HepG2 (cell line): Measurements from ENCODE around the gene BPI. TPM values are rescaled to one million over a fixed set of nuclear protein-coding genes. Genes with fewer than 3 reads are reported as not detected.

Experiments
- ATAC-seq: fragments of 200-7000 bp; cut with Tn5 transposase; 3 replicates; pipeline ENCODE4 v1.9.1; 2020; ENCODE audit warnings: mild to moderate bottlenecking, moderate library complexity
- BruUV-seq: library from RNA; stranded (reverse); fragments of 400-500 nt; replicated peaks from 2 replicates; lab custom pipeline; 2021; lab: Mats Ljungman, UMichigan
- CTCF ChIA-PET: fragments of 300-600 bp; formaldehyde crosslinking; extraction: SDS; loops from one replicate; lab custom pipeline; 2021; ENCODE audit warnings: low total read pairs, inconsistent platforms, low intra/inter-chr PET ratio; lab: Yijun Ruan, JAX
- POLR2A ChIA-PET: fragments of 350-600 bp; sonication (Branson Sonifier 250); formaldehyde crosslinking; loops from one replicate; lab custom pipeline; 2020; ENCODE audit warnings: antibody characterized with exemption, inconsistent platforms; lab: Yijun Ruan, JAX
- DNase-seq: peaks from one replicate; pipeline ENCODE4 v3.0.0-alpha.2; 2015; ENCODE audit warnings: low spot score
- FAIRE-seq: peaks from 3 replicates; lab custom pipeline; 2011; peaks lifted over from hg19 to GRCh38; lab: Jason Lieb, UNC
- H2AFZ ChIP-seq: one replicate; pipeline ENCODE4 v1.6.1; 2011; ENCODE audit warnings: low read length, inconsistent platforms
- H3K27ac ChIP-seq: fragments of 300-600 bp; 3 replicates; pipeline ENCODE4 v1.8.0; 2011; ENCODE audit warnings: mixed run types, mild to moderate bottlenecking, mixed read lengths, low read length, inconsistent platforms; ENCODE audit not compliant: insufficient read depth; ENCODE audit errors: extremely low read length
- H3K27me3 ChIP-seq, 2 experiments: fragments of 200-600 bp in 1 of 2; 2 replicates in 1 of 2; 3 replicates in 1 of 2; pipeline versions ENCODE4 v1.6.0 to v1.8.0; 2011; ENCODE audit warnings: low read length in 2 of 2, mild to moderate bottlenecking in 2 of 2, moderate library complexity in 2 of 2, inconsistent platforms in 1 of 2; ENCODE audit not compliant: insufficient read depth in 2 of 2, control insufficient read depth in 1 of 2
- H3K36me3 ChIP-seq, 2 experiments: fragments of 200-600 bp in 1 of 2; replicated peaks in 1 of 2; 2 replicates in 1 of 2; 3 replicates in 1 of 2; pipeline versions ENCODE4 v1.5.1 to v1.8.0; 2011; ENCODE audit warnings: low read length in 2 of 2, inconsistent platforms in 1 of 2; ENCODE audit not compliant: insufficient read depth in 2 of 2, control insufficient read depth in 1 of 2
- H3K4me1 ChIP-seq: 2 replicates; pipeline ENCODE4 v1.5.1; 2012; ENCODE audit warnings: low read length, inconsistent platforms; ENCODE audit not compliant: insufficient read depth
- H3K4me2 ChIP-seq: 2 replicates; pipeline ENCODE4 v1.6.0; 2011; ENCODE audit warnings: low read depth, low read length, inconsistent platforms
- H3K4me3 ChIP-seq, 3 experiments: fragments of 200-600 bp in 1 of 3; sonication (generic), shearing (Covaris generic) in 1 of 3; replicated peaks in 1 of 3; 2 replicates each; pipeline ENCODE4 v1.5.1; 2011 to 2016; ENCODE audit warnings: low read length in 3 of 3, inconsistent platforms in 2 of 3, low read depth in 2 of 3, mild to moderate bottlenecking in 2 of 3, control low read depth in 1 of 3, mixed read lengths in 1 of 3; ENCODE audit not compliant: insufficient read depth in 1 of 3
- H3K79me2 ChIP-seq: one replicate; pipeline ENCODE4 v1.6.1; 2011; ENCODE audit warnings: low read length, inconsistent platforms; ENCODE audit not compliant: insufficient read depth
- H3K9ac ChIP-seq: 2 replicates; pipeline ENCODE4 v1.6.0; 2011; ENCODE audit warnings: mild to moderate bottlenecking, low read depth, low read length, inconsistent platforms; ENCODE audit not compliant: insufficient read depth
- H3K9me3 ChIP-seq: 2 replicates; pipeline ENCODE4 v1.5.1; 2012; ENCODE audit warnings: mild to moderate bottlenecking, low read length
- H4K20me1 ChIP-seq: 2 replicates; pipeline ENCODE4 v1.6.0; 2011; ENCODE audit warnings: inconsistent platforms, mild to moderate bottlenecking, low read length, moderate library complexity; ENCODE audit not compliant: insufficient read depth
- ETV6 ChIP-seq: sonication (generic); formaldehyde crosslinking; conservative IDR thresholded peaks from 2 replicates; pipeline ENCODE4 v1.4.0; 2020; ENCODE audit warnings: missing genetic modification reagents
- PHF8 ChIP-seq: sonication (generic); formaldehyde crosslinking; IDR thresholded peaks from 2 replicates; pipeline ENCODE4 v1.5.0; 2020; ENCODE audit warnings: missing genetic modification reagents
- RBM22 ChIP-seq: fragments of 200-400 bp; formaldehyde crosslinking; optimal IDR thresholded peaks from 2 replicates; pipeline ENCODE3; 2017; ENCODE audit warnings: mild to moderate bottlenecking, low read length, moderate library complexity
- ZBTB25 ChIP-seq: IDR thresholded peaks from 2 replicates; pipeline ENCODE4 v1.6.1; 2018; ENCODE audit warnings: missing genetic modification reagents
- ZNF318 ChIP-seq: sonication (generic); formaldehyde crosslinking; IDR thresholded peaks from 2 replicates; pipeline ENCODE4 v1.4.0; 2020; ENCODE audit warnings: mild to moderate bottlenecking, missing genetic modification reagents
- ZNF737 ChIP-seq: sonication (generic); formaldehyde crosslinking; IDR thresholded peaks from 2 replicates; pipeline ENCODE4 v1.5.0; 2020; ENCODE audit warnings: missing genetic modification reagents, mild to moderate bottlenecking, borderline replicate concordance
- WGBS: methylation state at CpG from one replicate; pipeline ENCODE4 v1.1.6; 2017; ENCODE audit warnings: low lambda C conversion rate; 5-methylcytosine and 5-hydroxymethylcytosine counted together
- in situ Hi-C: cut with HindIII; loops from 2 replicates; pipeline ENCODE4 v1.10.0; 2017; ENCODE audit warnings: low pct_unique_long_range_greater_than_20kb; ENCODE audit not compliant: extremely low pct_ligation_motif_present
- intact Hi-C: fragments of 100-400 bp; cut with micrococcal nuclease; formaldehyde crosslinking; loops from one replicate; pipeline ENCODE4 v1.10.0; 2022; ENCODE audit not compliant: unreplicated experiment
- polyA plus RNA-seq, 8 experiments: library from polyadenylated mRNA; depleted of rRNA in 3 of 8; stranded (reverse) in 7 of 8; unstranded in 1 of 8; fragments of >200 nt; fragmentation: Illumina TruSeq in 4 of 8; extraction: Trizol in 4 of 8; gene quantifications; 2 replicates each; pipeline versions ENCODE4 v1.2.1 to v1.2.3, GENCODE V29; 2011 to 2016; ENCODE audit warnings: low read depth in 4 of 8, missing spikeins in 1 of 8, mixed read lengths in 1 of 8; ENCODE audit not compliant: insufficient read depth in 1 of 8
- total RNA-seq, 5 experiments: library from RNA; depleted of rRNA; stranded (reverse); fragments of >200 nt; fragmentation: Illumina TruSeq; extraction: Trizol; gene quantifications; 2 replicates each; pipeline ENCODE4 v1.2.3, GENCODE V29; 2016; ENCODE audit warnings: low read depth in 1 of 5

BPI gene
- total and polyA plus RNA-seq, 2 of the 13 experiments (the other 11 are each of a cell fraction or from before 2014, with no cell fraction given): not detected

DNA sequence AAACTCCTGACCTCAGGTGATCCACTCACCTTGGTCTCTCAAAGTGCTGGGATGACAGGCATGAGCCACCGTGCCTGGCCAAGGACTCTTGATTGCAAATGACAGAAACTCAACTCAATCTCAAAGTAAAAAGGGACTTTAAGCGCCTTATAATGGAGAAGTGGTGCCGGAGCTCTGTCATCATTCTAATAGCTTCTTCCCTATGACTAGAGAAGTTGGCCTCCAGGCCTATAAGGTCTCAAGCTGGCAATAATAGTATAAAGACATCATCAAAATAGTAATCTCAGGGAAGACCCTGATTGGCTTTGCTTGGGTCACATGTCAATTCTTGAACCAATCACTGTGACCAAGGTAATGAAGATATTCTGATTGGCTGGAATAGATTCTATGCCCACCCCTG is 34.9 kb upstream of the BPI start:
- Histone ChIP-seq H3K9ac (no peak overlapping the region), H2AFZ (no peak overlapping the region), H4K20me1 (no peaks in the 10 kb centered on the region), H3K36me3 (no peaks in the 10 kb centered on the region), H3K27ac (no peak overlapping the region), H3K4me3 (no peak overlapping the region), H3K4me1 (no peaks in the 10 kb centered on the region)
- no peak for FAIRE-seq
- in situ Hi-C loops (no loop called here), intact Hi-C loops (no loop called here)
- BruUV-seq: no TSS peak
- 67% methylated on average over 3 of the region's 3 CpGs for WGBS
- CTCF ChIA-PET: no interaction called here
- no peak for DNase-seq
- ATAC-seq: no peak
- no peak for TF ChIP-seq ZBTB25
- TF ChIP-seq, all 625 proteins: peak for 0
- Histone ChIP-seq H3K79me2 (no peaks in the 10 kb centered on the region), H3K9me3 (no peaks in the 10 kb centered on the region), H3K27me3 (peaks cover 1 to 6% of the 10 kb centered on the region in 2 experiments; a peak in 1 of 5 replicates), H3K4me2 (no peak overlapping the region)
- POLR2A ChIA-PET: no interaction called here

DNA sequence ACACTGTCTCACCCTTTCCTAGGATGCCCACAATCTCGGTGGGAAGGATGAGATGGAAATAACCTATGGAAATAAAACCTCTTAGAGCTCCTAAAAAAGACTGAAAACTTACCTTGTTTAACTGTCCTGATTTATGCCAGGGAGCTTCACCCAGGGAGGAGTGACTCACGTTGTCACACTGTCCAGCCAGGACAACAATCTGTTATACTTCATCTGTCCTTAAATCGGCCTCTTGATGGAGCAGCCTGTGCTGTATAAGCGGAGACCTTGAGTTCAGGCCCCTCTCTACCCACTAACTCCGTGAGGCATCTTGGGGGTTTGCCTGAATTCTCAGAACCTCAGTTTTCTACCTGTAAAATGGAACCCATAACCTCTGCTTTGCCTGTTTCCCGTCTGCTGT is 34.2 kb upstream of the BPI start:
- no peak overlapping the region for H3K27ac ChIP-seq
- no peaks in the 10 kb centered on the region for H3K4me1 ChIP-seq
- no peaks in the 10 kb centered on the region for H3K36me3 ChIP-seq
- ATAC-seq (no peak), FAIRE-seq (no peak), DNase-seq (no peak)
- H3K9ac ChIP-seq: no peak overlapping the region
- H3K27me3 ChIP-seq: peaks cover 1 to 6% of the 10 kb centered on the region in 2 experiments; a peak in 1 of 5 replicates
- H3K79me2 ChIP-seq: no peaks in the 10 kb centered on the region
- no peak overlapping the region for H2AFZ ChIP-seq
- 17% methylated on average over 6 of the region's 6 CpGs for WGBS
- no peak overlapping the region for H3K4me3 ChIP-seq
- ChIA-PET CTCF (no interaction called here), POLR2A (no interaction called here)
- no peaks in the 10 kb centered on the region for H4K20me1 ChIP-seq
- in situ Hi-C loops: no loop called here
- no peak overlapping the region for H3K4me2 ChIP-seq
- intact Hi-C loops: no loop called here
- no TSS peak for BruUV-seq
- H3K9me3 ChIP-seq: no peaks in the 10 kb centered on the region
- TF ChIP-seq RBM22 (no peak), ZNF318 (CRISPR knock-in tag) (no peak), ZNF737 (CRISPR knock-in tag) (no peak), PHF8 (CRISPR knock-in tag) (no peak), ETV6 (no peak)
